Omental fat pad (tissue), 4 donors: ENCODE measurements around the gene OGFOD1. TPM values are rescaled to one million over a fixed set of nuclear protein-coding genes. Genes with fewer than 3 reads are reported as not detected.
"Not testable (repeated sequence)": the region's sequence is repeated elsewhere in the genome, so short reads cannot be mapped to it uniquely, and the experiment has no call there.

Experiments
- ATAC-seq: fragments of 150-250 bp; one replicate; pipeline ENCODE4 v1.9.1; 2016; ENCODE audit warnings: mild to moderate bottlenecking, moderate library complexity; ENCODE audit not compliant: low FRiP score
- DNase-seq: peaks from one replicate; pipeline ENCODE4 v3.0.0-alpha.2; 2019; ENCODE audit warnings: low spot score
- CTCF ChIP-seq, 3 donors: fragments of 450-650 bp; IDR thresholded peaks; one replicate each; pipeline ENCODE4 v1.5.1; 2016 to 2017; ENCODE audit warnings: antibody characterized with exemption in 3 of 3, mild to moderate bottlenecking in 3 of 3, moderate library complexity in 2 of 3
- total RNA-seq, 4 donors: library from RNA; depleted of rRNA; stranded (reverse); fragments of >200 nt; gene quantifications; one replicate each; pipeline ENCODE4 v1.1.0, GENCODE V29; 2016

OGFOD1 gene
- total RNA-seq, 4 donors from 2014 or later, result 19.1 to 58.2 (median 30.9) TPM

- ATAC-seq, result no peak
- no peak for TF ChIP-seq CTCF (IDR thresholded peaks at IDR 0.05)
- no peak for DNase-seq
Observed at GRCh38 chr16:56488035-56488434, 36.7 kb downstream of the OGFOD1 start.

- not testable (repeated sequence) for ATAC-seq, DNase-seq
Observed at GRCh38 chr16:56488868-56489267, 37.5 kb downstream of the OGFOD1 start.

GRCh38 chr16:56491657-56492261 lies 40.4 kb downstream of the OGFOD1 start:
- no peak for TF ChIP-seq CTCF (IDR thresholded peaks at IDR 0.05)
- ATAC-seq, result no peak

GRCh38 chr16:56493126-56493525 lies 41.8 kb downstream of the OGFOD1 start:
- ATAC-seq, result no peak
- no peak for TF ChIP-seq CTCF (IDR thresholded peaks at IDR 0.05)
- DNase-seq, result no peak

More at GRCh38 chr16:56491657-56492261, 40.4 kb downstream of the OGFOD1 start:
- DNase-seq, result no peak

- no peak for TF ChIP-seq CTCF (IDR thresholded peaks at IDR 0.05)
- ATAC-seq (no peak), DNase-seq (no peak)
Observed at GRCh38 chr16:56493815-56494214, 42.5 kb downstream of the OGFOD1 start.

GRCh38 chr16:56505181-56505580 lies 53.8 kb downstream of the OGFOD1 start:
- ATAC-seq (peak; percentile 84), DNase-seq (no peak)
- no peak for TF ChIP-seq CTCF (IDR thresholded peaks at IDR 0.05)

GRCh38 chr16:56506941-56507340 lies 55.6 kb downstream of the OGFOD1 start:
- TF ChIP-seq CTCF (IDR thresholded peaks at IDR 0.05), result no peak
- DNase-seq (no peak), ATAC-seq (peak; percentile 61)
